ENCODE data around the gene TMA16. TPM values are rescaled to one million over a fixed set of nuclear protein-coding genes. Genes with fewer than 3 reads are reported as not detected.

The TMA16 gene
- total RNA-seq, 4 donors from 2014 or later: 11.8 to 21.1 (median 18.7) TPM

- no peak for ATAC-seq
- Histone ChIP-seq H3K27ac (no peak overlapping the region), H3K4me1 (no peaks in the 10 kb centered on the region), H3K4me3 (no peak overlapping the region), H3K27me3 (no peaks in the 10 kb centered on the region), H3K9me3 (no peaks in the 10 kb centered on the region), H3K36me3 (no peaks in the 10 kb centered on the region)
- no peak for TF ChIP-seq POLR2AphosphoS5 (IDR thresholded peaks at IDR 0.05)
- TF ChIP-seq EP300 (IDR thresholded peaks at IDR 0.05): no peak
- TF ChIP-seq CTCF (IDR thresholded peaks at IDR 0.05): no peak
- no peak for TF ChIP-seq POLR2A (IDR thresholded peaks at IDR 0.05)
- 73 to 74% methylated on average over 4 of the region's 4 CpGs for WGBS, 2 donors (ENCODE audit: low coverage in 1 of 2)
These were observed 27.3 kb upstream of the TMA16 start for GRCh38 chr4:163467082-163467770.

- Histone ChIP-seq H3K4me1 (no peaks in the 10 kb centered on the region), H3K9me3 (no peaks in the 10 kb centered on the region), H3K27me3 (no peaks in the 10 kb centered on the region), H3K4me3 (no peak overlapping the region), H3K36me3 (no peaks in the 10 kb centered on the region), H3K27ac (no peak overlapping the region)
- WGBS, 2 donors (ENCODE audit: low coverage in 1 of 2): 69 to 73% methylated on average over 3 of the region's 3 CpGs
- no peak for ATAC-seq
- TF ChIP-seq EP300 (IDR thresholded peaks at IDR 0.05): no peak
- TF ChIP-seq POLR2AphosphoS5 (IDR thresholded peaks at IDR 0.05): no peak
- no peak for TF ChIP-seq CTCF (IDR thresholded peaks at IDR 0.05)
- TF ChIP-seq POLR2A (IDR thresholded peaks at IDR 0.05): no peak
These were observed 24.1 kb upstream of the TMA16 start for GRCh38 chr4:163470391-163470790.

DNA sequence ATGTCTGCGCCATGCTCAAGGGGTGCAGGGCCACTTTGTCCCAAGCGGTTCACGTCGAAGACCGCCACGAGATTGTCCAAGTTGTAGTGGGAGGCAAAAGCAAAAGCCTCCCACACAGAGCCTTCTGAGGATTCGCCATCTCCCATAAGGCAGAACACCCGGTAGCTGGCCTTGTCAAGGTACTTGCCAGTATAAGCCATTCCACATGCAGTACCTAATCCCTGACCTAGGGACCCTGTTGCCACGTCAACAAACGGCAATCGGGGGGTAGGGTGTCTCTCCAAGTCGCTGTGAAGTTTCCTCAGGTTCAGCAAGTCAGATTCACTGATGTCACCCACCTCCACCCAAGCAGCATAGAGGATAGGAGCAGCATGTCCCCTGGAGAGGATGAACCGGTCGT, 21.4 kb upstream of the TMA16 start:
- H3K27me3 ChIP-seq: no peaks in the 10 kb centered on the region
- WGBS, 2 donors (ENCODE audit: low coverage in 1 of 2): 67 to 80% methylated on average over 2 to 3 of the region's 14 CpGs
- H3K36me3 ChIP-seq: no peaks in the 10 kb centered on the region
- no peak overlapping the region for H3K27ac ChIP-seq
- H3K4me3 ChIP-seq: no peak overlapping the region
- no peak for ATAC-seq
- no peaks in the 10 kb centered on the region for H3K4me1 ChIP-seq
- no peaks in the 10 kb centered on the region for H3K9me3 ChIP-seq
- TF ChIP-seq EP300 (IDR thresholded peaks at IDR 0.05): no peak
- TF ChIP-seq CTCF (IDR thresholded peaks at IDR 0.05): no peak
- no peak for TF ChIP-seq POLR2AphosphoS5 (IDR thresholded peaks at IDR 0.05)
- TF ChIP-seq POLR2A (IDR thresholded peaks at IDR 0.05): no peak

DNA sequence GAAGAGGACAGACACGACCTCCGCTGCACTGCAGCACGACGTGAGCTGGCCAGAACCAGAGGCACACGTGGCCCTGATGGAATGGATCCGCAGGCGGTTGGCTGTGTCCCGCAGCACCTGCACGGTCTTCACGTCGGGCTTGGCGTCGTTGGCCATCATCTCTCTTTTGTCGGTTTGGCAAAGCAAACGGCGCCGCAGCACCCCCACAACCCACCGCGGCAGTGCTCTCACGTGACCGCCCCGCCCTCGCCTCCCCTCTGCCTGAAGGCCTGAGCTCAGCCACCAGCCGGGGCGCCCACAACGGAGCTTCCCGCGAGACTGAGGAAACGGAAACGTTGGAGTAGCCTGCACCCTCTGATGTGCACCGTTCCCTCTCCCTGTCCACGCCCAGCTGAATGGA, 20.9 kb upstream of the TMA16 start, which contains the start of gene TKTL2:
Gene TKTL2, minus strand, starts transcription at position 179 of the 400 bp plus-strand sequence. Its CDS starts 20 bp downstream, at position 159.
- Histone ChIP-seq H3K9me3 (no peaks in the 10 kb centered on the region), H3K27me3 (no peaks in the 10 kb centered on the region), H3K4me1 (no peaks in the 10 kb centered on the region), H3K36me3 (no peaks in the 10 kb centered on the region), H3K4me3 (no peak within 1 kb of the TSS), H3K27ac (no peak within 1 kb of the TSS)
- TF ChIP-seq POLR2A (IDR thresholded peaks at IDR 0.05) (no peak), CTCF (IDR thresholded peaks at IDR 0.05) (no peak), EP300 (IDR thresholded peaks at IDR 0.05) (no peak)
- WGBS, 2 donors (ENCODE audit: low coverage in 1 of 2): 86 to 95% methylated on average over 12 to 24 of the region's 32 CpGs
- ATAC-seq: no peak

DNA sequence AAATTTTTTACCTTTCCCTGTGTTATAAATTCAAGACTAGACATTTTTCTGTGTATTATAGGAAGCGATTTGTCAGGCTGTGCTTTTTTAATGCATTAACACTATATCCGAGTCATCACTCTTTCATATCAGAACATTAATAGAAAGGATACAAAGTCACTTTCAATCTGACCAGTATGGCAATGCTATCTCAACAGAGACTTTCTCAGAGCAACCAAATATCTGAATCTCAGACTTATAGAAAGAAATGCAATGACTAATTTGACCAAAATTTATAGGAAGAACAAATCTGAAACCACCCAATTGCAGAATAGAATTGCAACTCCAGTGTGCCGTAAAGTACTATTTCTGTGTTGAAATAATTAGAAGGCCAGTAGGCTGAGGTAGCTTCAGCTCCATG, 20.5 kb upstream of the TMA16 start:
- ATAC-seq: no peak
- Histone ChIP-seq H3K27me3 (no peaks in the 10 kb centered on the region), H3K4me1 (no peaks in the 10 kb centered on the region), H3K36me3 (no peaks in the 10 kb centered on the region), H3K4me3 (no peak overlapping the region), H3K9me3 (no peaks in the 10 kb centered on the region), H3K27ac (no peak overlapping the region)
- 90 to 100% methylated on average over 1 to 3 of the region's 3 CpGs for WGBS, 2 donors (ENCODE audit: low coverage in 1 of 2)
- no peak for TF ChIP-seq POLR2AphosphoS5 (IDR thresholded peaks at IDR 0.05)
- TF ChIP-seq EP300 (IDR thresholded peaks at IDR 0.05): no peak
- no peak for TF ChIP-seq POLR2A (IDR thresholded peaks at IDR 0.05)
- TF ChIP-seq CTCF (IDR thresholded peaks at IDR 0.05): no peak
